Mammary epithelial cell (primary cell): Measurements from ENCODE around the gene PSMD14.

Source experiments
- EZH2 ChIP-seq: IDR thresholded peaks from 2 replicates; pipeline ENCODE4 v1.6.1; 2012; ENCODE audit warnings: low read length, inconsistent platforms, borderline replicate concordance
- TF ChIP-seq, protein P1 (sequence below), 2 donors: IDR thresholded peaks in 1 of 2; conservative IDR thresholded peaks in 1 of 2; 2 replicates each; pipeline ENCODE4 v1.5.1; 2011 to 2012; ENCODE audit warnings: inconsistent platforms in 2 of 2, low read length in 2 of 2, mild to moderate bottlenecking in 2 of 2, control low read depth in 1 of 2, low read depth in 1 of 2; ENCODE audit not compliant: insufficient read depth in 1 of 2; ENCODE audit errors: extremely low read depth in 1 of 2

GRCh38 chr2:161448431-161448830, 140.2 kb downstream of the PSMD14 start:
- TF ChIP-seq, protein P1, sequence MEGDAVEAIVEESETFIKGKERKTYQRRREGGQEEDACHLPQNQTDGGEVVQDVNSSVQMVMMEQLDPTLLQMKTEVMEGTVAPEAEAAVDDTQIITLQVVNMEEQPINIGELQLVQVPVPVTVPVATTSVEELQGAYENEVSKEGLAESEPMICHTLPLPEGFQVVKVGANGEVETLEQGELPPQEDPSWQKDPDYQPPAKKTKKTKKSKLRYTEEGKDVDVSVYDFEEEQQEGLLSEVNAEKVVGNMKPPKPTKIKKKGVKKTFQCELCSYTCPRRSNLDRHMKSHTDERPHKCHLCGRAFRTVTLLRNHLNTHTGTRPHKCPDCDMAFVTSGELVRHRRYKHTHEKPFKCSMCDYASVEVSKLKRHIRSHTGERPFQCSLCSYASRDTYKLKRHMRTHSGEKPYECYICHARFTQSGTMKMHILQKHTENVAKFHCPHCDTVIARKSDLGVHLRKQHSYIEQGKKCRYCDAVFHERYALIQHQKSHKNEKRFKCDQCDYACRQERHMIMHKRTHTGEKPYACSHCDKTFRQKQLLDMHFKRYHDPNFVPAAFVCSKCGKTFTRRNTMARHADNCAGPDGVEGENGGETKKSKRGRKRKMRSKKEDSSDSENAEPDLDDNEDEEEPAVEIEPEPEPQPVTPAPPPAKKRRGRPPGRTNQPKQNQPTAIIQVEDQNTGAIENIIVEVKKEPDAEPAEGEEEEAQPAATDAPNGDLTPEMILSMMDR (conservative IDR thresholded peaks at IDR 0.05 in 1 of 2, IDR thresholded peaks at IDR 0.05 in 1 of 2; ENCODE audit: extremely low read depth in 1 of 2, insufficient read depth in 1 of 2, low read depth in 1 of 2, low read length in 2 of 2) = no peak
- no peak for TF ChIP-seq EZH2
